Bronchial epithelial cell (primary cell): ENCODE measurements around the gene GPX5. TPM values are rescaled to one million over a fixed set of nuclear protein-coding genes. Genes with fewer than 3 reads are reported as not detected.

Experiments used
- DNase-seq: peaks from one replicate; pipeline ENCODE4 v3.0.0-alpha.2; 2010; ENCODE audit warnings: low read depth
- FAIRE-seq: peaks from 2 replicates; lab custom pipeline; 2011; peaks lifted over from hg19 to GRCh38; lab: Jason Lieb, UNC
- H3K27me3 ChIP-seq: 2 replicates; pipeline ENCODE4 v1.5.1; 2011; ENCODE audit warnings: low read length; ENCODE audit not compliant: control insufficient read depth, insufficient read depth
- H3K36me3 ChIP-seq: 2 replicates; pipeline ENCODE4 v1.5.1; 2011; ENCODE audit warnings: low read length; ENCODE audit not compliant: control insufficient read depth, insufficient read depth
- H3K4me3 ChIP-seq: 2 replicates; pipeline ENCODE4 v1.5.1; 2011; ENCODE audit warnings: mild to moderate bottlenecking, low read depth, low read length, control low read depth
- CTCF ChIP-seq: IDR thresholded peaks from 2 replicates; pipeline ENCODE4 v1.5.1; 2011; ENCODE audit warnings: mild to moderate bottlenecking, moderate library complexity, low read length, control low read depth, inconsistent platforms; ENCODE audit not compliant: insufficient read depth, severe bottlenecking
- total RNA-seq: library from RNA; depleted of rRNA; stranded (reverse); fragments of >200 nt; gene quantifications from 2 replicates; pipeline ENCODE4 v1.2.1, GENCODE V29; 2014

Gene GPX5
- total RNA-seq, 1 donor from 2014 or later = not detected

GRCh38 chr6:28534875-28535274 is 9.2 kb downstream of the GPX5 start:
- DNase-seq (no peak), FAIRE-seq (no peak)
- no peak for TF ChIP-seq CTCF
- Histone ChIP-seq H3K36me3 (no peaks in the 10 kb centered on the region), H3K27me3 (peaks cover 5% of the 10 kb centered on the region), H3K4me3 (no peak overlapping the region)

- TF ChIP-seq CTCF = no peak
- H3K4me3 ChIP-seq = peak overlapping the region; percentile 5
- DNase-seq (no peak), FAIRE-seq (no peak)
- peaks cover 5% of the 10 kb centered on the region for H3K27me3 ChIP-seq
- H3K36me3 ChIP-seq = no peaks in the 10 kb centered on the region
These were observed 11.4 kb downstream of the GPX5 start for GRCh38 chr6:28537065-28537464.

- peak overlapping the region; percentile 5 for H3K4me3 ChIP-seq
- peaks cover 5% of the 10 kb centered on the region for H3K27me3 ChIP-seq
- no peak for TF ChIP-seq CTCF
- DNase-seq (peak; percentile 47), FAIRE-seq (no peak)
- no peaks in the 10 kb centered on the region for H3K36me3 ChIP-seq
These were observed 11.9 kb downstream of the GPX5 start for GRCh38 chr6:28537509-28538140.

- H3K36me3 ChIP-seq = no peaks in the 10 kb centered on the region
- H3K4me3 ChIP-seq = peak overlapping the region; percentile 25
- no peaks in the 10 kb centered on the region for H3K27me3 ChIP-seq
- FAIRE-seq (no peak), DNase-seq (no peak)
- TF ChIP-seq CTCF = no peak
These were observed 16.3 kb downstream of the GPX5 start for GRCh38 chr6:28541996-28542395.

GRCh38 chr6:28542440-28543296 is 17.0 kb downstream of the GPX5 start:
- peak overlapping the region; percentile 25 for H3K4me3 ChIP-seq
- no peak for FAIRE-seq
- peak; percentile 68 for TF ChIP-seq CTCF
- DNase-seq = peak; percentile 82
- no peaks in the 10 kb centered on the region for H3K36me3 ChIP-seq
- H3K27me3 ChIP-seq = no peaks in the 10 kb centered on the region
